HG03066 (cell line): Measurements from ENCODE around the gene DDT.
A peak's percentile ranks its signal among the peaks of the same experiment; 100 is the strongest.
"Not testable (repeated sequence)": the region's sequence is repeated elsewhere in the genome, so short reads cannot be mapped to it uniquely, and the experiment has no call there.

ENCODE experiments used
- ATAC-seq: cut with Tn5 transposase; IDR thresholded peaks from one replicate; pipeline ENCODE4 v1.9.1; 2021; ENCODE audit warnings: low read depth; ENCODE audit not compliant: unreplicated experiment

The DDT gene

GRCh38 chr22:23993080-23993479 lies 18.8 kb upstream of the DDT start:
- not testable (repeated sequence) for ATAC-seq

GRCh38 chr22:23989583-23990244 lies 15.5 kb upstream of the DDT start:
- ATAC-seq, result not testable (repeated sequence)

- ATAC-seq, result not testable (repeated sequence)
Measured at GRCh38 chr22:23986538-23987178, 12.4 kb upstream of the DDT start.

GRCh38 chr22:23986089-23986488 lies 11.8 kb upstream of the DDT start:
- not testable (repeated sequence) for ATAC-seq

GRCh38 chr22:23984430-23984829 lies 10.2 kb upstream of the DDT start:
- ATAC-seq, result no peak

GRCh38 chr22:23980567-23980966 lies 6.3 kb upstream of the DDT start:
- not testable (repeated sequence) for ATAC-seq

- ATAC-seq, result not testable (repeated sequence)
Measured at GRCh38 chr22:23979557-23980240, 5.5 kb upstream of the DDT start, which contains the start of gene GSTT2. Gene GSTT2, plus strand, starts transcription at chr22:23980134.

GRCh38 chr22:23977304-23977703 lies 3.1 kb upstream of the DDT start:
- not testable (repeated sequence) for ATAC-seq

GRCh38 chr22:23974836-23975352 lies 653 bp upstream of the DDT start:
- not testable (repeated sequence) for ATAC-seq

- not testable (repeated sequence) for ATAC-seq
Measured at GRCh38 chr22:23971927-23972326, 2.3 kb downstream of the DDT start.

GRCh38 chr22:23970816-23971486 lies 3.3 kb downstream of the DDT start:
- no peak for ATAC-seq

GRCh38 chr22:23970201-23970641 lies 4.0 kb downstream of the DDT start:
- ATAC-seq, result no peak

- no peak for ATAC-seq
Measured at GRCh38 chr22:23969071-23969470, 5.2 kb downstream of the DDT start.

- peak; percentile 88 for ATAC-seq
Measured at GRCh38 chr22:23966568-23966967, 7.7 kb downstream of the DDT start, which contains the start of gene DDTL. Gene DDTL, plus strand, starts transcription at chr22:23966888. Its CDS starts 27 bp downstream, at chr22:23966915.

GRCh38 chr22:23966094-23966493 lies 8.1 kb downstream of the DDT start:
- not testable (repeated sequence) for ATAC-seq

GRCh38 chr22:23961084-23961771 lies 13.0 kb downstream of the DDT start, which contains the start of gene GSTT2B:
Gene GSTT2B, minus strand, starts transcription at chr22:23961195. Its CDS starts 64 bp downstream, at chr22:23961131.
- not testable (repeated sequence) for ATAC-seq

GRCh38 chr22:23956301-23956900 lies 17.8 kb downstream of the DDT start:
- ATAC-seq, result not testable (repeated sequence)

GRCh38 chr22:23955886-23956285 lies 18.4 kb downstream of the DDT start:
- not testable (repeated sequence) for ATAC-seq

GRCh38 chr22:23954991-23955305 lies 19.3 kb downstream of the DDT start:
- ATAC-seq, result not testable (repeated sequence)
